HG03060 (cell line): Measurements from ENCODE around the gene NET1.
"Not testable (repeated sequence)": the region's sequence is repeated elsewhere in the genome, so short reads cannot be mapped to it uniquely, and the experiment has no call there.

Experiments used
- ATAC-seq: cut with Tn5 transposase; IDR thresholded peaks from one replicate; pipeline ENCODE4 v1.9.1; 2021; ENCODE audit warnings: low read depth, moderate number of reproducible peaks; ENCODE audit not compliant: unreplicated experiment

The NET1 gene

GRCh38 chr10:5396556-5397300 lies 15.6 kb upstream of the NET1 start:
- no peak for ATAC-seq

GRCh38 chr10:5399332-5399731 lies 13.0 kb upstream of the NET1 start:
- ATAC-seq, result no peak

GRCh38 chr10:5400468-5401240 lies 11.7 kb upstream of the NET1 start:
- ATAC-seq, result no peak

GRCh38 chr10:5402798-5403197 lies 9.6 kb upstream of the NET1 start:
- ATAC-seq, result no peak

- ATAC-seq, result no peak
Observed at GRCh38 chr10:5404208-5405041, 7.9 kb upstream of the NET1 start, which contains the start of gene TUBAL3. TSS of gene TUBAL3 (minus strand) at chr10:5404828. CDS start at chr10:5404792, 36 bp downstream.

GRCh38 chr10:5406918-5407317 lies 5.4 kb upstream of the NET1 start:
- ATAC-seq, result no peak

GRCh38 chr10:5410787-5411186 lies 1.6 kb upstream of the NET1 start:
- not testable (repeated sequence) for ATAC-seq

- no peak for ATAC-seq
Observed at GRCh38 chr10:5411941-5412276, 448 bp upstream of the NET1 start.

- no peak for ATAC-seq
Observed at GRCh38 chr10:5413012-5413938, 918 bp downstream of the NET1 start.

GRCh38 chr10:5416981-5417380 lies 4.6 kb downstream of the NET1 start:
- no peak for ATAC-seq

- ATAC-seq, result no peak
Observed at GRCh38 chr10:5418584-5418983, 6.2 kb downstream of the NET1 start.

GRCh38 chr10:5419466-5420094 lies 7.2 kb downstream of the NET1 start:
- ATAC-seq, result no peak

GRCh38 chr10:5423771-5424170 lies 11.4 kb downstream of the NET1 start:
- ATAC-seq, result no peak

- ATAC-seq, result no peak
Observed at GRCh38 chr10:5424751-5425150, 12.4 kb downstream of the NET1 start.

- no peak for ATAC-seq
Observed at GRCh38 chr10:5428133-5428532, 15.8 kb downstream of the NET1 start.

- ATAC-seq, result no peak
Observed at GRCh38 chr10:5433182-5433581, 20.8 kb downstream of the NET1 start.

GRCh38 chr10:5434017-5434753 lies 21.8 kb downstream of the NET1 start:
- ATAC-seq, result no peak

GRCh38 chr10:5435328-5435727 lies 23.0 kb downstream of the NET1 start:
- no peak for ATAC-seq

GRCh38 chr10:5440206-5440605 lies 27.8 kb downstream of the NET1 start:
- no peak for ATAC-seq
